ENCODE results near the gene GATA5.

GATA5 gene

DNA sequence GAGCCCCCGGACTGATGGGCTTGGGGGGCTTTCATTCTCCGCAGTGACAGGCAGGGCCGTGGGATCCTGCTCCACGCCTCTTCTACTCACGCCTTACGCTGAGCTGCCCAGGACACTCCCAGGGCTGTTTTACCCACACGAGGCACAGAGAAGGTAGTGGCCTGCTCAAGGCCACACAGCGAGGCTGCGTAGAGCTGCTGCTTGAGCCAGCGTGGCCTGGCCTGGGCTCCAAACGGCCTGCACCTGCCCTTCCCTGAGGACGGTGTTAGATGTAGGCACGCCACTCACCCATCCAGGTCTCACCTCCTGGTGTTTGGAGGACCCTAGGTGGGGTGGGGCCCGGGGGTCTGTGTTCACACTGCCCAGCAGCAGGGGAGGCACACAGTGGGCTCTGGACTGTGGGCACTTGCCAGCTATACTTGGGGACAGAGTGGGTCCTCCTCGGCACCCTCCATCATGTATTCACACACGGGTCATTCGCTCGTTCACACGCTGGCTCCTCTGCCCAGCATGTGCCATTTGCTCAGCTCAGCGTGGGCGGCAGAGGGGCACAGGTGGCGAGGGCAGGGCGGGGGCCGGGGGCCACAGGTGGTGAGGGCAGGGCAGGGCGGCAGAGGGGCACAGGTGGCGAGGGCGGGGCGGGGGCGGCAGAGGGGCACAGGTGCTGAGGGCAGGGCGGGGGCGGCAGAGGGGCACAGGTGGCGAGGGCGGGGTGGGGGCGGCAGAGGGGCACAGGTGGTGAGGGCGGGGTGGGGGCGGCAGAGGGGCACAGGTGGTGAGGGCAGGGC, 30.0 kb downstream of the GATA5 start:
- no peak for DNase-seq (ENCODE audit: extremely low spot score)
- ChIA-PET POLR2A (no interaction called here), CTCF (no interaction called here)
- no peak for TF ChIP-seq ELF4 (IDR thresholded peaks at IDR 0.05)
- no peak for TF ChIP-seq SUZ12 (IDR thresholded peaks at IDR 0.05)
- no peak for TF ChIP-seq HDGF (IDR thresholded peaks at IDR 0.05; ENCODE audit: borderline replicate concordance)
- TF ChIP-seq LEF1 (IDR thresholded peaks at IDR 0.05; ENCODE audit: borderline replicate concordance), result no peak
- TF ChIP-seq FOXK2 (IDR thresholded peaks at IDR 0.05), result no peak
- no peak for TF ChIP-seq FOXA1 (IDR thresholded peaks at IDR 0.05)
- no peak for TF ChIP-seq L3MBTL2 (conservative IDR thresholded peaks at IDR 0.05)

DNA sequence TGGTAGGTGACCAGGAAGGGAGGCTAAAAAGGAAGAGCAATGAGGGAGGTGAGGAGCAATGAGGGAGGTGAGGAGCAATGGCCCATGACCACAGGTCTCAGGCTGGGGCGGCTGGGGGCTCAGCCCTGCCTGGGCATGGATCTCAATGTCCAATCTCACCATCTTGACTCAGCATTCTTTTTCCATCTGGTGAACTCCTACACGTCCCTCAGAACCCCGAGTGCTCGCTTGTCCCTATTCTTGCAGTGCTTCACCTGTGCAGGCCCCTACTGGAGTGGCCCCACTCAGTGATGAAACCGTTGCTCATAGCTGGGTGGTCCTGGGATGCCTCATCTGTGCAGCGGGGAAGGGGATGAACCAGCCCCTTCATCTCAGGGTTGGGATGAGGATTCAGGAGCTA, 31.5 kb downstream of the GATA5 start:
- ChIA-PET CTCF (no interaction called here), POLR2A (no interaction called here)
- TF ChIP-seq ELF4 (IDR thresholded peaks at IDR 0.05) (no peak), FOXA1 (IDR thresholded peaks at IDR 0.05) (no peak), NFRKB (IDR thresholded peaks at IDR 0.05) (no peak), BHLHE40 (IDR thresholded peaks at IDR 0.05; ENCODE audit: borderline replicate concordance) (no peak), ARNT (IDR thresholded peaks at IDR 0.05) (no peak), LEF1 (IDR thresholded peaks at IDR 0.05; ENCODE audit: borderline replicate concordance) (no peak), HDGF (IDR thresholded peaks at IDR 0.05; ENCODE audit: borderline replicate concordance) (no peak), CTBP1 (IDR thresholded peaks at IDR 0.05; ENCODE audit: borderline replicate concordance) (no peak), L3MBTL2 (conservative IDR thresholded peaks at IDR 0.05) (no peak), SUZ12 (IDR thresholded peaks at IDR 0.05) (no peak), SP1 (IDR thresholded peaks at IDR 0.05) (no peak), ZNF384 (IDR thresholded peaks at IDR 0.05) (no peak), FOXK2 (IDR thresholded peaks at IDR 0.05) (no peak), FOXM1 (IDR thresholded peaks at IDR 0.05; ENCODE audit: borderline replicate concordance) (no peak), TARDBP (IDR thresholded peaks at IDR 0.05) (no peak)
- TF ChIP-seq, protein P1, sequence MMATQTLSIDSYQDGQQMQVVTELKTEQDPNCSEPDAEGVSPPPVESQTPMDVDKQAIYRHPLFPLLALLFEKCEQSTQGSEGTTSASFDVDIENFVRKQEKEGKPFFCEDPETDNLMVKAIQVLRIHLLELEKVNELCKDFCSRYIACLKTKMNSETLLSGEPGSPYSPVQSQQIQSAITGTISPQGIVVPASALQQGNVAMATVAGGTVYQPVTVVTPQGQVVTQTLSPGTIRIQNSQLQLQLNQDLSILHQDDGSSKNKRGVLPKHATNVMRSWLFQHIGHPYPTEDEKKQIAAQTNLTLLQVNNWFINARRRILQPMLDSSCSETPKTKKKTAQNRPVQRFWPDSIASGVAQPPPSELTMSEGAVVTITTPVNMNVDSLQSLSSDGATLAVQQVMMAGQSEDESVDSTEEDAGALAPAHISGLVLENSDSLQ (IDR thresholded peaks at IDR 0.05), result no peak
- DNase-seq (ENCODE audit: extremely low spot score), result no peak

DNA sequence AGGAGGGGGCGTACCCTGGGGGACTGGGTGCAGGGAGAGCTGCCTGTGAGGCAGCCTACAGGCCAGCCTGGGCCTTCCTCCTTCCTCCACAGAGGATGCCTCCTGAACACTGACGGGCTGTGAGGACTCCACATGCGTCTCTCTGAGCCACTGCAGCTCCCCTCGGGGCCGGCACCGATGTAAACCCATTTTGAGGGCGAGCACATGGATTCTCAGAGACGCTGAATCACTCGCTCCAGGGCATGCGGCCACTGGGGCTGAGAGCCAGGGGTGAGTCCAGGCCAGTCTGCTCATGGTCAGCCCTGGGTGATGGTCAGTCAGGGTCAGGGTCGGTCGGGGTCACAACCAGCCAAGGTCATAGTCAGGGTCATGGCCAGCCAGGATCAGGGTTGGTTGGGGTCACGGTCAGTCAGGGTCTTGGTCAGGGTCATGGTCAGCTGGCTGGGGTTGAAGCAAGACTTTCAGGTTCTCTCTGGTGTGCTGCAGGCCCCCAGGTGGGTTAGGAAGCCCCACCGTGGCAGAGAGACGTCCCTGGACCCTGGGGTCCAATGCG, 33.7 kb downstream of the GATA5 start:
- ChIA-PET CTCF (no interaction called here), POLR2A (no interaction called here)
- TF ChIP-seq ARNT (IDR thresholded peaks at IDR 0.05), result no peak
- no peak for TF ChIP-seq FOXM1 (IDR thresholded peaks at IDR 0.05; ENCODE audit: borderline replicate concordance)
- TF ChIP-seq, protein P1 (IDR thresholded peaks at IDR 0.05), result no peak
- no peak for TF ChIP-seq BHLHE40 (IDR thresholded peaks at IDR 0.05; ENCODE audit: borderline replicate concordance)
- TF ChIP-seq LEF1 (IDR thresholded peaks at IDR 0.05; ENCODE audit: borderline replicate concordance), result no peak
- no peak for TF ChIP-seq NFRKB (IDR thresholded peaks at IDR 0.05)
- no peak for TF ChIP-seq FOXK2 (IDR thresholded peaks at IDR 0.05)
- no peak for TF ChIP-seq HDGF (IDR thresholded peaks at IDR 0.05; ENCODE audit: borderline replicate concordance)
- TF ChIP-seq CTBP1 (IDR thresholded peaks at IDR 0.05; ENCODE audit: borderline replicate concordance), result no peak
- no peak for TF ChIP-seq L3MBTL2 (conservative IDR thresholded peaks at IDR 0.05)
- TF ChIP-seq SP1 (IDR thresholded peaks at IDR 0.05), result no peak
- TF ChIP-seq ZNF384 (IDR thresholded peaks at IDR 0.05), result no peak
- no peak for TF ChIP-seq FOXA1 (IDR thresholded peaks at IDR 0.05)
- no peak for TF ChIP-seq TARDBP (IDR thresholded peaks at IDR 0.05)
- no peak for DNase-seq (ENCODE audit: extremely low spot score)

DNA sequence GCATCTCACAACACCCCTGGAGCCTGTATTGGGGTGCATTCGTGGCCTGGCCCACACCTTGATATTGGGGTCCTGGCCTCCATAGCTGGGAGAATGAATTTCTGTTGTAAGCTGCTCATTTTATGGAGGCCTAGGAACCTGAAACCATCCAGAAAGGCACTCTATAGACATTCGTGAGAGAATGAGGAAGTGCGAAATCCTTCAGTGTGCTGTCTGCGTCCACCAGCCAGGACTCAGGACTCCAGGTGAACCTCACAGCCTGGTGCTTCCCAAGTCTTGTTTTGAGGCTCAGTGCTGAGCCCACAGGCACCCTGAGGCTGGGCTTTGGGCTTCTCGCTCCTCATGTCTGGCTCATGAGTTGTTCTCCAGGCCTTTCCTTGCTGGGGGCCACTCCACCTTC, 36.6 kb downstream of the GATA5 start:
- TF ChIP-seq SUZ12 (IDR thresholded peaks at IDR 0.05) (no peak), L3MBTL2 (conservative IDR thresholded peaks at IDR 0.05) (no peak), CTBP1 (IDR thresholded peaks at IDR 0.05; ENCODE audit: borderline replicate concordance) (no peak), LEF1 (IDR thresholded peaks at IDR 0.05; ENCODE audit: borderline replicate concordance) (no peak), BHLHE40 (IDR thresholded peaks at IDR 0.05; ENCODE audit: borderline replicate concordance) (no peak), HDGF (IDR thresholded peaks at IDR 0.05; ENCODE audit: borderline replicate concordance) (no peak), FOXK2 (IDR thresholded peaks at IDR 0.05) (no peak), SP1 (IDR thresholded peaks at IDR 0.05) (no peak), ELF4 (IDR thresholded peaks at IDR 0.05) (no peak), FOXM1 (IDR thresholded peaks at IDR 0.05; ENCODE audit: borderline replicate concordance) (no peak), ARNT (IDR thresholded peaks at IDR 0.05) (no peak), TARDBP (IDR thresholded peaks at IDR 0.05) (no peak), ZNF384 (IDR thresholded peaks at IDR 0.05) (no peak), FOXA1 (IDR thresholded peaks at IDR 0.05) (no peak), NFRKB (IDR thresholded peaks at IDR 0.05) (no peak)
- TF ChIP-seq, protein P1 (IDR thresholded peaks at IDR 0.05), result no peak
- no peak for DNase-seq (ENCODE audit: extremely low spot score)
- POLR2A ChIA-PET, result no interaction called here
- CTCF ChIA-PET, result no interaction called here

DNA sequence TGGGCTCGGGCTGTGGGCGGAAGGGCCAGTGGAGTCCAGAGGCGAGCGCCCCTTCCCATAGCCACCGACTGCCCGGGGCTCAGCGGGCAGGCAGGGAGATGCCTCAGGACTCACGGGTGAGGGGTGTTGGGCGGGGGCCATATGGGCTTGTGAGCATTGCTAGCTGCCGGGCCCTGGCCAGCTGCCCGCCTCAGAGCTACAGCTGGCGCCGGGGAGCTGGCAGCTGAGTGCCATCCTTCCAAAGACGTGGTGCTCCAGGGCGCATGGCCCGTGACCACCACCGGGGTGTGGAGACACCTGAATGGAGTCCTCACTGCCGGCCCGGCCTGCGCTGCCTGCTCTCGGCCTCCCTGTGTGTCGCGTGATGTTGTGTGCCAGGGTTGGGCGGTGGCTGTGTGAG, 37.9 kb downstream of the GATA5 start:
- no peak for DNase-seq (ENCODE audit: extremely low spot score)
- no peak for TF ChIP-seq HDGF (IDR thresholded peaks at IDR 0.05; ENCODE audit: borderline replicate concordance)
- no peak for TF ChIP-seq SP1 (IDR thresholded peaks at IDR 0.05)
- ChIA-PET POLR2A (no interaction called here), CTCF (no interaction called here)

DNA sequence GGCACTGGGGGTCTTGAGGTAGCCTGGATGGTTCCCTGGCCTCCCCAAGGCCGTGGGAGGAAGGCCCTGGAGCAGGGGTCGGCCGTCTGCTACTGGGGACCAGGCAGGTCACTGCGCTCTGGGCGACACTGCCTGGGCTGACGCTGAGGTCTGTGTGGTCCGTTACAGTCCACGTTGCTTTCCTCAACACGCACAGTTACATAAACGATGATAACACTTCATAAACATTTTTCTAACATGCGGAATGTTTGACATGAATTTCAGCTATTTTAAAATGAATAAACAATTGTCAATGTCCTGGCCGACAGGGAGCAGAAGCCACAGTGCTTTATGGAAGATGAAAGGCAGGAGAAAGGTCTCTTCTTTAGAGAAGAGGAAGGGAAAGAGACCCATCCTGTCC, 38.3 kb downstream of the GATA5 start:
- ChIA-PET CTCF (no interaction called here), POLR2A (no interaction called here)
- DNase-seq (ENCODE audit: extremely low spot score), result no peak
- TF ChIP-seq FOXA1 (IDR thresholded peaks at IDR 0.05) (no peak), FOXK2 (IDR thresholded peaks at IDR 0.05) (no peak), ZNF384 (IDR thresholded peaks at IDR 0.05) (no peak), LEF1 (IDR thresholded peaks at IDR 0.05; ENCODE audit: borderline replicate concordance) (no peak), NFRKB (IDR thresholded peaks at IDR 0.05) (no peak), CTBP1 (IDR thresholded peaks at IDR 0.05; ENCODE audit: borderline replicate concordance) (no peak), HDGF (IDR thresholded peaks at IDR 0.05; ENCODE audit: borderline replicate concordance) (no peak), ARNT (IDR thresholded peaks at IDR 0.05) (no peak), TARDBP (IDR thresholded peaks at IDR 0.05) (no peak), L3MBTL2 (conservative IDR thresholded peaks at IDR 0.05) (no peak), SUZ12 (IDR thresholded peaks at IDR 0.05) (no peak), ELF4 (IDR thresholded peaks at IDR 0.05) (no peak), FOXM1 (IDR thresholded peaks at IDR 0.05; ENCODE audit: borderline replicate concordance) (no peak), SP1 (IDR thresholded peaks at IDR 0.05) (no peak), BHLHE40 (IDR thresholded peaks at IDR 0.05; ENCODE audit: borderline replicate concordance) (no peak)
- TF ChIP-seq, protein P1 (IDR thresholded peaks at IDR 0.05), result no peak

Data from HEK293T (cell line).